NCI-H2171 (cell line): ENCODE measurements around the gene COA8.

Experiments used
- DNase-seq: peaks from one replicate; lab custom pipeline; 2025; lab: John Stamatoyannopoulos, UW

The COA8 gene

GRCh38 chr14:103536693-103537092 is 26.1 kb upstream of the COA8 start:
- no peak for DNase-seq

GRCh38 chr14:103537175-103537990 is 25.4 kb upstream of the COA8 start:
- DNase-seq = no peak

- DNase-seq = no peak
These were observed 24.3 kb upstream of the COA8 start for GRCh38 chr14:103538291-103539055.

- DNase-seq = no peak
These were observed 23.5 kb upstream of the COA8 start for GRCh38 chr14:103539056-103539825.

- no peak for DNase-seq
These were observed 21.7 kb upstream of the COA8 start for GRCh38 chr14:103540821-103541708.

- no peak for DNase-seq
These were observed 20.8 kb upstream of the COA8 start for GRCh38 chr14:103541709-103542604.

- DNase-seq = peak; percentile 56
These were observed 20.1 kb upstream of the COA8 start for GRCh38 chr14:103542605-103543088.

GRCh38 chr14:103543140-103543539 is 19.6 kb upstream of the COA8 start:
- DNase-seq = no peak

- DNase-seq = no peak
These were observed 18.9 kb upstream of the COA8 start for GRCh38 chr14:103543721-103544387.

- DNase-seq = no peak
These were observed 18.2 kb upstream of the COA8 start for GRCh38 chr14:103544388-103545218.

GRCh38 chr14:103545219-103545914 is 17.4 kb upstream of the COA8 start:
- no peak for DNase-seq

GRCh38 chr14:103545915-103546651 is 16.7 kb upstream of the COA8 start:
- DNase-seq = no peak

- DNase-seq = peak; percentile 33
These were observed 15.9 kb upstream of the COA8 start for GRCh38 chr14:103546652-103547454.

GRCh38 chr14:103547455-103547940 is 15.3 kb upstream of the COA8 start:
- DNase-seq = no peak

- no peak for DNase-seq
These were observed 14.8 kb upstream of the COA8 start for GRCh38 chr14:103547941-103548462.
